Activated naive CD4-positive, alpha-beta T cell treated with anti-CD3 and anti-CD28 coated beads for 36 hours (primary cell): ENCODE results near the gene PLA2G15. TPM values are rescaled to one million over a fixed set of nuclear protein-coding genes. Genes with fewer than 3 reads are reported as not detected.
A peak's percentile ranks its signal among the peaks of the same experiment; 100 is the strongest.
"Not testable (repeated sequence)": the region's sequence is repeated elsewhere in the genome, so short reads cannot be mapped to it uniquely, and the experiment has no call there.

ENCODE experiments used
- CTCF ChIA-PET: fragments of 350-600 bp; sonication (Branson Sonifier 250); formaldehyde crosslinking; loops from one replicate; lab custom pipeline; 2021; ENCODE audit warnings: antibody characterized with exemption; lab: Charles Lee
- DNase-seq: peaks from one replicate; pipeline ENCODE4 v3.0.0-alpha.2; 2020
- H3K27ac Mint-ChIP-seq: one replicate; pipeline ENCODE4 v1.8.0; 2021; ENCODE audit warnings: mild to moderate bottlenecking, mixed read lengths
- H3K27me3 Mint-ChIP-seq: one replicate; pipeline ENCODE4 v1.8.0; 2021; ENCODE audit warnings: low read depth, mixed read lengths
- H3K36me3 Mint-ChIP-seq: one replicate; pipeline ENCODE4 v1.8.0; 2021; ENCODE audit warnings: low read depth, mixed read lengths
- H3K4me1 Mint-ChIP-seq: one replicate; pipeline ENCODE4 v1.8.0; 2021; ENCODE audit warnings: low read depth, mixed read lengths
- H3K4me3 Mint-ChIP-seq: one replicate; pipeline ENCODE4 v1.8.0; 2021; ENCODE audit warnings: mild to moderate bottlenecking, moderate library complexity, mixed read lengths
- H3K9me3 Mint-ChIP-seq: one replicate; pipeline ENCODE4 v1.8.0; 2021; ENCODE audit warnings: mixed read lengths
- intact Hi-C: fragments of 100-400 bp; cut with micrococcal nuclease; formaldehyde crosslinking; loops from one replicate; pipeline ENCODE4 v1.15.1; 2023
- total RNA-seq, 2 experiments: library from RNA; stranded (reverse); gene quantifications; one replicate each; pipeline ENCODE4 v1.2.3, GENCODE V29; 2021

Gene PLA2G15
- total RNA-seq, 2 experiments from 2014 or later: 4.2 to 5.4 TPM

DNA sequence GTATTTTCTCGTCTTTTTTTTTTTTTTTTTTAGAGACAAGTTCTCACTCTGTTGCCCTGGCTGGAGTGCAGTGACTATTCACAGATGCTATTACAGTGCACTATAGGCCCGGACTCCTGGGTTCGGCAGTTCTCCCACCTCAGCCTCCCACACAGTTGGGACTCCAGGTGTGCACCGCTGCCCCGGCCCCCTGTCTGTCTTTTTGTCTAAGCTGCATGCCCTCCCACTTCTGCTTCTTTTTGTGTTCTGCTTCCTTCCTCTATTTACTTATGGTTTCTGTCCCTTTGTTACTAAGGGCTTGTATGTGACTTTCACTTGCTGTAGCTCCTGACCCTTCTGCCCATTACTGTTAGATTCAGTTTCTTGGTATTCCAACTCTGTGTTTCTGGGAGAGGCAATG, 39.7 kb downstream of the PLA2G15 start:
- peaks cover 57% of the 10 kb centered on the region for H3K36me3 Mint-ChIP-seq
- peaks cover 98% of the 10 kb centered on the region for H3K4me1 Mint-ChIP-seq
- H3K27ac Mint-ChIP-seq: peak overlapping the region; percentile 92
- no peaks in the 10 kb centered on the region for H3K27me3 Mint-ChIP-seq
- DNase-seq: no peak
- peak overlapping the region; percentile 58 for H3K4me3 Mint-ChIP-seq
- no peaks in the 10 kb centered on the region for H3K9me3 Mint-ChIP-seq
- CTCF ChIA-PET: interaction anchor here (1.2 to 10.6 kb wide), 5 partner anchors 11 to 43 kb away, joined by 3 to 181 read pairs (median 3); partner anchors contain the start of gene SLC7A6
- intact Hi-C loops: loop anchor here (1.0 to 5.0 kb wide), 3 partner anchors 10 to 198 kb away; partner anchors contain the start of gene NFATC3

DNA sequence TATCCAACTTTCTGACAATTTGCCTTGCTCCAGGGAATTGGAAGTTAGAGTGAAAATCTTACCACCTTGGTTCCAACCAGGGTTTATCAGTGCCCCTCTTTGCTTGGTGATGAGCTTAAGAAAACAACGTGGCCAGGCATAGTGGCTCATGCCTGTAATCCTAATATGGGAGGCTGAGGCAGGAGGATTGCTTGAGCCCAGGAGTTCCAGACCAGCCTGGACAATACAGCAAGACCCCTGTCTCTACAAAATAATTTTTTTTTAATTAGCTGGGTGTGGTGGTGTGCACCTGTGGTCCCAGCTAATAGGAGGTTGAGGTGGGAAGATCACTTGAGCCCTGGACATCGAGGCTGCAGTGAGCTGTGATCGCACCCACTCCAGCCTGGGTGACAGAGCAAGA, 40.5 kb downstream of the PLA2G15 start:
- DNase-seq: no peak
- H3K27ac Mint-ChIP-seq: peak overlapping the region; percentile 92
- H3K4me1 Mint-ChIP-seq: peaks cover 99% of the 10 kb centered on the region
- no peaks in the 10 kb centered on the region for H3K27me3 Mint-ChIP-seq
- CTCF ChIA-PET: interaction anchor here (1.2 to 10.6 kb wide), 7 partner anchors 11 to 45 kb away, joined by 3 to 181 read pairs (median 5); partner anchors contain the start of gene SLC7A6
- H3K9me3 Mint-ChIP-seq: no peaks in the 10 kb centered on the region
- peak overlapping the region; percentile 67 for H3K4me3 Mint-ChIP-seq
- H3K36me3 Mint-ChIP-seq: peaks cover 61% of the 10 kb centered on the region
- intact Hi-C loops: loop anchor here (2.0 to 5.0 kb wide), 2 partner anchors 43 to 198 kb away; partner anchors contain the start of gene NFATC3

DNA sequence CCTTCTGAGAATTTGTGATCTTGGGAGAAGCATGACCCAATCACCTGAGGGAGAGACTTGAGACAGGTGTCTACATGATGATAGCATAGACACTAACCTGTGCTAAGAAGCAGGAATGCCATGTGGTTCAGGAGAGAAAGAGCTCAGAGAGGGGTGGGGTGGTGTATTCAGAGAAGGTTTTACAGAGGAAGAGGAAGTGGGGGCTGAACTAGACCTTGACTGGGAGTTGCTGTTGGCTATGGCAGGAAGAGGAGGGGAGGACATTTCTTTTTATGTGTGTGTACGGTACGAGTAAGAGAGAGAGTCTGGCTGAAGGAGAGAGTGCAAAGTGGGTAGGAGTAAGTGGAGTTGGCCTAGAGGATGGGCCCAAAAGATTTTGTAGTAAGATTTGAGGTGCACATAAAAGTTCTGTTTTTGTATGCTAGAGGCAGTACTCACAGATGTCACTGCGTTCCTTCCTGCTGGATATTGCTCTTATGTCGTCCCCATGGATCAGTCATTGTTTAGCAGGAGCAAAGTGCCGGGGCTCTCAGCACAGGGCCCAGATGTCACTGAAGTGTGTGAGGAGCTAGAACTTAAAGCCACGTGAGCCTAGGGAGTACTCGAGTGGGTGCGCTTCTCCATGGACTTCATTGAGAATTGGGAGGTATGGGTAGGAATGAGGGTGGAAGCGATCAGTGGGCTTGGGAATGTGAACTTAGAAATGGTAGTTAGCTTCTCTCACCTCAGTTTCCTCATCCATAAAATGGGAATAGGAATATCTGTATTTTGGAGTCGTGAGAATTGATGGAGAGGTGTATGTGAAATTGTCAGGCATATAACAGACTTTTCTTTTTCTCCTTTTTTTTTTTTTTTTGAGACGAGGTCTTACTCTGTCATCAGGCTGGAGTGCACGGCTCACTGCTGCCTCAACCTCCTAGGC, 41.2 kb downstream of the PLA2G15 start:
- H3K27me3 Mint-ChIP-seq: no peaks in the 10 kb centered on the region
- CTCF ChIA-PET: interaction anchor here (0.6 to 10.6 kb wide), 6 partner anchors 12 to 279 kb away, joined by 4 to 181 read pairs (median 7); partner anchors contain the start of gene SLC7A6
- peak overlapping the region; percentile 67 for H3K4me3 Mint-ChIP-seq
- H3K9me3 Mint-ChIP-seq: no peaks in the 10 kb centered on the region
- intact Hi-C loops: loop anchor here (5.0 kb wide), 1 partner anchor 199 kb away; the partner anchor contains the start of gene NFATC3
- peak; percentile 56 for DNase-seq
- peaks cover 59% of the 10 kb centered on the region for H3K36me3 Mint-ChIP-seq
- peak overlapping the region; percentile 92 for H3K27ac Mint-ChIP-seq
- peaks cover 99% of the 10 kb centered on the region for H3K4me1 Mint-ChIP-seq

DNA sequence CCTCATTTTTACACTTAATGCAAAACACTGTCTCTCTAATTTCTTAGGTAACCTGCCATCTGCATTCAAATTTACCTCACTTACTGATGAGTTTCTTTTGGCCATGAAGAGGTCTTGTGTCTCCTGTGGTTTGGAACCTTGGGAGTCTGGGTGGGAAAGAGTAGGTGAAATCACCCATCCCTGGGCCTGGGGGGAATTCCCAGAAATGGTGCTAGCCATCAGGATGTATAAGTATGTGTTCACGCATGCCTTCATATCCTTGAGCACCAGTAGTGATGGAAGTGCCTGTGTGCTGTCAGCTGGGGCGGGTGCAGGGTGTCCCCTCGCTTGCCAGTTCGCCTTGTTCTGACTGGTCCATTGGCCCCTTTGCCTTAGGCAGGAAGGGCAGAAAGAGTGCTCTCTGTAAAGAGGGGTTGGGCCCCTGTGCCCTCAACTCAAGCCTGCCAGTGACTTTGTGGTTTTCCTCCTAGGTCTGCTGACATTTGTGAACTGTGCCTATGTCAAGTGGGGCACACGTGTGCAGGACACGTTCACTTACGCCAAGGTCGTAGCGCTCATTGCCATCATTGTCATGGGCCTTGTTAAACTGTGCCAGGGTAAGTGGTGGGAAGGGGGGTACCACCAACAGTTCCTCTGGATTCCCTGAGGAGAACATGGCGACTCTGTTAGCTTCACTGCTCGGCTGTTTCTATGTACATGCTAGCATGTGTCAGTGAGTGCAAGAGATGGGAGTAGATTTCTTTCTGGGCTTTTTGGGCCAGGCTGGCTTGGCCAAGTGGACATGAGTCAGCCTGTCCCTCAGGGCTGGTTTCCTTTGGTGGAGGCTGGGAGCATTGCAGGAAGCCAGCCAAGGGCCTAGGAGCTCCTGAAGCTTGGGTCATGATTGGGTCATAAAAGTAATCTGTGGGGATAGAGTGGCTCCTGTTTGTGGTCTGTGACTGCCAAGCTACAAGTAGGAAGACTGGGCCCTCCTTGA, 42.4 kb downstream of the PLA2G15 start:
- DNase-seq: peak; percentile 73
- H3K36me3 Mint-ChIP-seq: peaks cover 55% of the 10 kb centered on the region
- peak overlapping the region; percentile 92 for H3K27ac Mint-ChIP-seq
- no peaks in the 10 kb centered on the region for H3K9me3 Mint-ChIP-seq
- CTCF ChIA-PET: interaction anchor here (0.9 to 10.6 kb wide), 5 partner anchors 13 to 35 kb away, joined by 3 to 181 read pairs (median 4); partner anchors contain the start of gene SLC7A6
- H3K4me1 Mint-ChIP-seq: peaks cover 97% of the 10 kb centered on the region
- H3K27me3 Mint-ChIP-seq: no peaks in the 10 kb centered on the region
- H3K4me3 Mint-ChIP-seq: peak overlapping the region; percentile 12
- intact Hi-C loops: loop anchor here (5.0 kb wide), 1 partner anchor 200 kb away; the partner anchor contains the start of gene NFATC3

DNA sequence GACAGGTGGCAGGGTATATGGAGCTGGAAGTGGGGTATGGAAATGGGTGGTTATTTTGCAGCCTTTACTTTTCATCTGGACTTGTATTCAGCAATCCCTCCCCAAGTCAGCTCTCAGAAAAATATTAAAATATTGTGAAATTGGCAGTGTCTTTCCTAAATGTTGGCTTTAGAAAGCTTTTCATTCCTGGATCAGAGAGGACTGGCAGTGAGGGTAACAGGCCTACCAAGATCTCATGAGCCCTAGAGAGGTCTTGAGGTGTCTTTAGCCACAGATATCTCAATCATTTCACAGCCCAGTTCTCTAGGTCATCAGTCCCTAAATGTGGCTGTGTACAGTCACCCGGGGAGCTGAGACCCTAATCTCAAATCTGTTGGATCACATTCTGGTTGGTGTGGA, 43.1 kb downstream of the PLA2G15 start:
- Mint-ChIP-seq H3K9me3 (no peaks in the 10 kb centered on the region), H3K27me3 (no peaks in the 10 kb centered on the region), H3K27ac (peak overlapping the region; percentile 92), H3K4me3 (no peak overlapping the region), H3K36me3 (peaks cover 55% of the 10 kb centered on the region), H3K4me1 (peaks cover 95% of the 10 kb centered on the region)
- intact Hi-C loops: loop anchor here (5.0 kb wide), 1 partner anchor 201 kb away; the partner anchor contains the start of gene NFATC3
- no peak for DNase-seq
- CTCF ChIA-PET: interaction anchor here (0.9 to 10.6 kb wide), 6 partner anchors 14 to 80 kb away, joined by 3 to 181 read pairs (median 4); partner anchors contain the start of gene SLC7A6

DNA sequence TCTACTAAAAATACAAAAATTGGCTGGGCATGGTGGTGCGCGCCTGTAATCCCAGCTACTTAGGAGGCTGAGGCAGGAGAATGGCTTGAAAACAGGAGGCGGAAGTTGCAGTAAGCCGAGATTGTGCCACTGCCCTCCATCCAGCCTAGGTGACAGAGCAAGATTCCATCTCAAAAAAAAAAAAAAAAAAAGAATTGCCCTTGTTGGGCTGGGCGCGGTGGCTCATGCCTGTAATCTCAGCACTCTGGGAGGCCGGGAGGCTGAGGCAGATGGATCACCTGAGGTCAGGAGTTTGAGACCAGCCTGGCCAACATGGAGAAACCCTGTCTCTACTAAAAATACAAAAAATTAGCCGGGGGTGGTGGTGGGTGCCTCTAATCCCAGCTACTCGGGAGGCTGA, 43.6 kb downstream of the PLA2G15 start:
- peak overlapping the region; percentile 92 for H3K27ac Mint-ChIP-seq
- H3K4me1 Mint-ChIP-seq: peaks cover 94% of the 10 kb centered on the region
- intact Hi-C loops: loop anchor here (1.0 to 5.0 kb wide), 3 partner anchors 22 to 201 kb away; partner anchors contain the start of genes NFATC3 and SLC7A6OS
- H3K27me3 Mint-ChIP-seq, DNase-seq, H3K9me3 Mint-ChIP-seq, H3K4me3 Mint-ChIP-seq: not testable (repeated sequence)
- peaks cover 55% of the 10 kb centered on the region for H3K36me3 Mint-ChIP-seq
- CTCF ChIA-PET: interaction anchor here (1.0 to 10.6 kb wide), 6 partner anchors 9 to 80 kb away, joined by 3 to 181 read pairs (median 7); partner anchors contain the start of gene SLC7A6

DNA sequence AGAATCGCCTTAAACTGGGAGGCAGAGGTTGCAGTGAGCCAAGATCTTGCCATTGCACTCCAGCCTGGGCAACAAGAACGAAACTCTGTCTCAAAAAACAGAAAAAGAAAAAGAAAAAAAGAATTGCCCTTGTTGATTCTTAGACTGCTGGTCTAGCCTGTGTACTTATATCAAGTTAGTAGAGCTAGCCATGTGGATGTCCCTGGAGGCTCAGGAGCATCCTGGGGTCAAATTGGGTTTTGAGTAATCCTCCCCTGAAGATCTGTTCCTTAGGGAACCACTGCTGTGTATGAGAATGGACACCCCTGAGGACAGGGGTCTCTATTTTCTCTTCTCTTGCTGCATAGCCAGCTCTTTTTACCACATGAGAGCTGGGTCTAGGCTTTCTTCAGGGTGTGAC, 44.0 kb downstream of the PLA2G15 start:
- CTCF ChIA-PET: interaction anchor here (0.7 to 10.6 kb wide), 7 partner anchors 9 to 79 kb away, joined by 3 to 181 read pairs (median 5); partner anchors contain the start of gene SLC7A6
- DNase-seq: no peak
- H3K9me3 Mint-ChIP-seq: no peaks in the 10 kb centered on the region
- H3K36me3 Mint-ChIP-seq: peaks cover 56% of the 10 kb centered on the region
- no peak overlapping the region for H3K4me3 Mint-ChIP-seq
- intact Hi-C loops: loop anchor here (1.0 to 5.0 kb wide), 3 partner anchors 21 to 202 kb away; partner anchors contain the start of genes NFATC3 and SLC7A6OS
- peaks cover 92% of the 10 kb centered on the region for H3K4me1 Mint-ChIP-seq
- no peaks in the 10 kb centered on the region for H3K27me3 Mint-ChIP-seq
- peak overlapping the region; percentile 92 for H3K27ac Mint-ChIP-seq

GRCh38 chr16:68289621-68290329, 44.6 kb downstream of the PLA2G15 start:
- Mint-ChIP-seq H3K4me3 (no peak overlapping the region), H3K9me3 (no peaks in the 10 kb centered on the region), H3K36me3 (peaks cover 56% of the 10 kb centered on the region), H3K4me1 (peaks cover 87% of the 10 kb centered on the region), H3K27ac (peak overlapping the region; percentile 92), H3K27me3 (no peaks in the 10 kb centered on the region)
- intact Hi-C loops: loop anchor here (1.0 to 5.0 kb wide), 3 partner anchors 21 to 202 kb away; partner anchors contain the start of genes NFATC3 and SLC7A6OS
- DNase-seq: peak; percentile 81
- CTCF ChIA-PET: interaction anchor here (0.7 to 10.6 kb wide), 6 partner anchors 9 to 39 kb away, joined by 3 to 181 read pairs (median 6); partner anchors contain the start of gene SLC7A6

- CTCF ChIA-PET: interaction anchor here (0.9 to 10.6 kb wide), 3 partner anchors 13 to 39 kb away, joined by 3 to 181 read pairs (median 5); partner anchors contain the start of gene SLC7A6
- no peak for DNase-seq
- intact Hi-C loops: no loop called here
- Mint-ChIP-seq H3K9me3 (no peaks in the 10 kb centered on the region), H3K36me3 (peaks cover 54% of the 10 kb centered on the region), H3K27ac (peak overlapping the region; percentile 92), H3K27me3 (no peaks in the 10 kb centered on the region), H3K4me3 (no peak overlapping the region), H3K4me1 (peaks cover 80% of the 10 kb centered on the region)
These were observed 45.3 kb downstream of the PLA2G15 start for GRCh38 chr16:68290450-68290849.

DNA sequence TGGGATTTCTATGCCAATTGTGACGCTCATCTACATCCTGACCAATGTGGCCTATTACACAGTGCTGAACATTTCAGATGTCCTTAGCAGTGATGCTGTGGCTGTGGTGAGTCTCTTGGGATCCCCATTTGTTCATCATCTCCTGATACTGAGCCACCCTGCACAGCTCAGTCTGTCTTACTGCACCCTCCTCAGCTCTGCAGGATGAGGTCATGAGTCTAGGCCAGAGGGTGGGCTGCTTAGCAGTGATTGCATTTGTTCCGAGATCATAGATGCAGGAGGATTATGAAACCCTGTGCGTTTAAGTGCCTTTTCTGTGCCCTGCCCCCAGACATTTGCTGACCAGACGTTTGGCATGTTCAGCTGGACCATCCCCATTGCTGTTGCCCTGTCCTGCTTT, 46.1 kb downstream of the PLA2G15 start:
- Mint-ChIP-seq H3K9me3 (no peaks in the 10 kb centered on the region), H3K27me3 (no peaks in the 10 kb centered on the region), H3K27ac (peak overlapping the region; percentile 92), H3K4me3 (no peak overlapping the region), H3K4me1 (peaks cover 73% of the 10 kb centered on the region), H3K36me3 (peaks cover 56% of the 10 kb centered on the region)
- DNase-seq: no peak
- CTCF ChIA-PET: interaction anchor here (0.7 to 10.6 kb wide), 7 partner anchors 12 to 172 kb away, joined by 3 to 181 read pairs (median 4); partner anchors contain the start of gene SLC7A6
- intact Hi-C loops: no loop called here
